Measurements from ENCODE around the gene C16orf46.

DNA sequence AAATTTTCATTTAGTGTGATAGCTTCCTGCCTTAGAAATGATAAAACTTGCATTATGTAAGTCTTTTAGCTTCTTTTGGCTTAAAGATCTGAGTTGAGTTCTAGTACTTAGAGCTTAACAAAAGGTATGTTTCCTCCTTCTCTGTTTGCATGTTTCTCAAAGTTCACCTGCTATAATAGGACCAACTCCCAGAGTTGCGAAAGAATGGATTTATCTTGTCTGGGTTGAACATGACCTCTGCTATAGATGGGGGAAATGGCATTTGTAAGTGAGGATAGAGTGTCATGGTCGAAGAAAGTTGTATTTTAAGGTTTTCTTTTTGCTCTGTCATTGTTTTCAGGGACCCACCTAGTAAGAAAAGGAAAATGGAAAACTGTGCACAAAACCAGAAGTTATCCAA lies 34.2 kb downstream of the C16orf46 start:
- TF ChIP-seq, protein P1, sequence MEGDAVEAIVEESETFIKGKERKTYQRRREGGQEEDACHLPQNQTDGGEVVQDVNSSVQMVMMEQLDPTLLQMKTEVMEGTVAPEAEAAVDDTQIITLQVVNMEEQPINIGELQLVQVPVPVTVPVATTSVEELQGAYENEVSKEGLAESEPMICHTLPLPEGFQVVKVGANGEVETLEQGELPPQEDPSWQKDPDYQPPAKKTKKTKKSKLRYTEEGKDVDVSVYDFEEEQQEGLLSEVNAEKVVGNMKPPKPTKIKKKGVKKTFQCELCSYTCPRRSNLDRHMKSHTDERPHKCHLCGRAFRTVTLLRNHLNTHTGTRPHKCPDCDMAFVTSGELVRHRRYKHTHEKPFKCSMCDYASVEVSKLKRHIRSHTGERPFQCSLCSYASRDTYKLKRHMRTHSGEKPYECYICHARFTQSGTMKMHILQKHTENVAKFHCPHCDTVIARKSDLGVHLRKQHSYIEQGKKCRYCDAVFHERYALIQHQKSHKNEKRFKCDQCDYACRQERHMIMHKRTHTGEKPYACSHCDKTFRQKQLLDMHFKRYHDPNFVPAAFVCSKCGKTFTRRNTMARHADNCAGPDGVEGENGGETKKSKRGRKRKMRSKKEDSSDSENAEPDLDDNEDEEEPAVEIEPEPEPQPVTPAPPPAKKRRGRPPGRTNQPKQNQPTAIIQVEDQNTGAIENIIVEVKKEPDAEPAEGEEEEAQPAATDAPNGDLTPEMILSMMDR (IDR thresholded peaks at IDR 0.05; ENCODE audit: borderline replicate concordance, extremely low read depth, low read length, poor library complexity, severe bottlenecking): no peak
- TF ChIP-seq EZH2 (IDR thresholded peaks at IDR 0.05; ENCODE audit: borderline replicate concordance, low read depth, low read length, severe bottlenecking): no peak
